Measurements from ENCODE around the gene SUGCT.

GRCh38 chr7:40489844-40490602 lies 355.2 kb downstream of the SUGCT start:
- TF ChIP-seq CTCF (IDR thresholded peaks at IDR 0.05) (no peak), ZNF232 (CRISPR knock-in tag; IDR thresholded peaks at IDR 0.05) (no peak), CREM (CRISPR knock-in tag; IDR thresholded peaks at IDR 0.05) (no peak), ZNF425 (CRISPR knock-in tag; conservative IDR thresholded peaks at IDR 0.05) (no peak), TCF7 (CRISPR knock-in tag; IDR thresholded peaks at IDR 0.05; ENCODE audit: low read depth) (no peak), MAX (CRISPR knock-in tag; IDR thresholded peaks at IDR 0.05) (no peak)
